ENCODE measurements around the gene EDDM13. TPM values are rescaled to one million over a fixed set of nuclear protein-coding genes. Genes with fewer than 3 reads are reported as not detected.

EDDM13 gene
- total and polyA plus RNA-seq, 2 donors (not counting 3 experiments of a cell fraction or from before 2014, with no cell fraction given): 0.51 TPM; not detected in 1

DNA sequence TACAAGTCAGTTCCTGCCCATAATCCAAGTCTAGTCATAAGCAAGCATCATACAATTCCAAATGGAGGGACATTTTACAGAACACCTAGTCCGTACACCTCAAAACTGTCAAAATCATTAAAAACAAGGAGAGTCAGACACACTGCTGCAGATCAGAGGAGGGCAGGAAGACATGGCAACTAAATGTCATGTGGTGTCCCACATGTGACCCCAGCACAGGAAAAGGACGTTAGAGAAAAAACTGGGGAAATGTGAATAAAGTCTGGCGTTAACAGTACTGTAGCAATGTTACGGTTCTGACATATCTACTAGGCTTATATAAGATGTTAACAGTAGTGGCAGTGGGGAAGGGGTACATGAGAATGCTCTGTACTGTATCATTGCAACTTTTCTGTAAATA, 39.8 kb downstream of the EDDM13 start:
- no peaks in the 10 kb centered on the region for H3K36me3 ChIP-seq (ENCODE audit: control insufficient read depth in 2 of 2, extremely low read depth in 1 of 2, insufficient read depth in 2 of 2, low read length in 2 of 2)
- no peaks in the 10 kb centered on the region for H3K79me2 ChIP-seq (ENCODE audit: control insufficient read depth, insufficient read depth, low read length)
- BruUV-seq (replicated peaks): no TSS peak
- H3K4me3 ChIP-seq (replicated peaks in 1 of 3; ENCODE audit: insufficient read depth in 1 of 3, low read depth in 1 of 3, low read length in 3 of 3): no peak overlapping the region
- H3K27me3 ChIP-seq (ENCODE audit: control insufficient read depth in 2 of 2, insufficient read depth in 2 of 2, low read length in 2 of 2): no peaks in the 10 kb centered on the region
- intact Hi-C loops (cut with micrococcal nuclease) (no loop called here), dilution Hi-C loops (cut with MboI; ENCODE audit: extremely low pct_ligation_motif_present, low sequenced_read_pairs) (no loop called here)
- ChIA-PET POLR2A (no interaction called here), CTCF (interaction anchor here (3.5 kb wide), 1 partner anchor 59 kb away, joined by 54 read pairs; no protein-coding TSS in a partner anchor)
- TF ChIP-seq CTCF (IDR thresholded peaks at IDR 0.05; ENCODE audit: extremely low read depth in 1 of 2, insufficient read depth in 1 of 2, low read depth in 1 of 2, low read length in 2 of 2) (no peak), POLR2AphosphoS5 (IDR thresholded peaks at IDR 0.05; ENCODE audit: insufficient read depth, low read depth, low read length) (no peak), EZH2 (IDR thresholded peaks at IDR 0.05; ENCODE audit: borderline replicate concordance, low read depth, low read length, severe bottlenecking) (no peak), JUN (IDR thresholded peaks at IDR 0.05; ENCODE audit: borderline replicate concordance, insufficient read depth, insufficient read length, low read depth) (no peak), GATA2 (IDR thresholded peaks at IDR 0.05; ENCODE audit: insufficient read depth, insufficient read length, low read depth, low read length) (no peak), POLR2A (IDR thresholded peaks at IDR 0.05; ENCODE audit: low read depth, low read length) (no peak), MYC (IDR thresholded peaks at IDR 0.05; ENCODE audit: low read depth, low read length) (no peak), FOS (IDR thresholded peaks at IDR 0.05; ENCODE audit: borderline replicate concordance, insufficient read depth, low read length) (no peak)
- TF ChIP-seq, protein P1, sequence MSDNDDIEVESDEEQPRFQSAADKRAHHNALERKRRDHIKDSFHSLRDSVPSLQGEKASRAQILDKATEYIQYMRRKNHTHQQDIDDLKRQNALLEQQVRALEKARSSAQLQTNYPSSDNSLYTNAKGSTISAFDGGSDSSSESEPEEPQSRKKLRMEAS (IDR thresholded peaks at IDR 0.05; ENCODE audit: insufficient read depth, insufficient read length): no peak
- H3K9me3 ChIP-seq (replicated peaks; ENCODE audit: control insufficient read depth, insufficient read depth, low read length): no peaks in the 10 kb centered on the region
- H2AFZ ChIP-seq (ENCODE audit: low read depth, low read length): no peak overlapping the region
- DNase-seq (ENCODE audit: low read depth, low spot score) (no peak), FAIRE-seq (no peak)
- no peak overlapping the region for H3K27ac ChIP-seq (ENCODE audit: insufficient read depth, low read depth, low read length)
- H3K9me1 ChIP-seq (replicated peaks; ENCODE audit: control insufficient read depth, extremely low read depth, insufficient read depth, low read length): no peaks in the 10 kb centered on the region
- no peaks in the 10 kb centered on the region for H4K20me1 ChIP-seq (replicated peaks; ENCODE audit: control insufficient read depth, extremely low read depth, insufficient read depth, low read length)
- no peak overlapping the region for H3K4me2 ChIP-seq (ENCODE audit: insufficient read depth, low read length)
- peaks cover 12% of the 10 kb centered on the region for H3K4me1 ChIP-seq (ENCODE audit: control insufficient read depth, extremely low read depth, insufficient read depth, low read length)
- no peak overlapping the region for H3K9ac ChIP-seq (replicated peaks; ENCODE audit: extremely low read depth, insufficient read depth, low read length)
